NCI-H187 (cell line): ENCODE measurements around the gene PLEKHA1.

Source experiments
- DNase-seq, 2 experiments: peaks; one replicate each; lab custom pipeline; 2025; lab: John Stamatoyannopoulos, UW

The PLEKHA1 gene

DNA sequence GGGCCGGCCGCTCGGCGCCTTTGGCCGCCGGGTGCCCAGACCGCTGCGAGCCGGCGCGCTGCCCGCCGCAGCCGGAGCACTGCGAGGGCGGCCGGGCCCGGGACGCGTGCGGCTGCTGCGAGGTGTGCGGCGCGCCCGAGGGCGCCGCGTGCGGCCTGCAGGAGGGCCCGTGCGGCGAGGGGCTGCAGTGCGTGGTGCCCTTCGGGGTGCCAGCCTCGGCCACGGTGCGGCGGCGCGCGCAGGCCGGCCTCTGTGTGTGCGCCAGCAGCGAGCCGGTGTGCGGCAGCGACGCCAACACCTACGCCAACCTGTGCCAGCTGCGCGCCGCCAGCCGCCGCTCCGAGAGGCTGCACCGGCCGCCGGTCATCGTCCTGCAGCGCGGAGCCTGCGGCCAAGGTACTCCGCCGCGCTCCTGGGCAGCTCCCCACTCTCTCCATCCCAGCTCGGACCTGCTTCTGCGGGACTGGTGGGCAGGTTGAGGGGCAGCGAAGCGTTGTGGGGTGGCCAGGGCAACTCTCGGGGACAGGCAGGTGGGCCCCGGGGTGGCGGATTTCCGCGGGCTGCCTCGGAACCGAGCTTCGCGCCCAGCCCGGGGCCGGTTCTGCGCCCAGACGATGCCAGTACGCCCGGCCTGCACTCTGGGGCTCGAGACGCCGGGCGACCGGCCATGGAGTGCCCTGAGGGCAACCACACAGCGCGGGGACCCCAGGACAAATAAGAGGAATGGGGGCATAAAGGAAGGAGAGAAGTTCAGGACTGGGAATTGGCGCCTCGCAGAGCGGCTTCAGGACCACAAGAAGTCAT, 87.4 kb downstream of the PLEKHA1 start:
- no peak for DNase-seq

DNA sequence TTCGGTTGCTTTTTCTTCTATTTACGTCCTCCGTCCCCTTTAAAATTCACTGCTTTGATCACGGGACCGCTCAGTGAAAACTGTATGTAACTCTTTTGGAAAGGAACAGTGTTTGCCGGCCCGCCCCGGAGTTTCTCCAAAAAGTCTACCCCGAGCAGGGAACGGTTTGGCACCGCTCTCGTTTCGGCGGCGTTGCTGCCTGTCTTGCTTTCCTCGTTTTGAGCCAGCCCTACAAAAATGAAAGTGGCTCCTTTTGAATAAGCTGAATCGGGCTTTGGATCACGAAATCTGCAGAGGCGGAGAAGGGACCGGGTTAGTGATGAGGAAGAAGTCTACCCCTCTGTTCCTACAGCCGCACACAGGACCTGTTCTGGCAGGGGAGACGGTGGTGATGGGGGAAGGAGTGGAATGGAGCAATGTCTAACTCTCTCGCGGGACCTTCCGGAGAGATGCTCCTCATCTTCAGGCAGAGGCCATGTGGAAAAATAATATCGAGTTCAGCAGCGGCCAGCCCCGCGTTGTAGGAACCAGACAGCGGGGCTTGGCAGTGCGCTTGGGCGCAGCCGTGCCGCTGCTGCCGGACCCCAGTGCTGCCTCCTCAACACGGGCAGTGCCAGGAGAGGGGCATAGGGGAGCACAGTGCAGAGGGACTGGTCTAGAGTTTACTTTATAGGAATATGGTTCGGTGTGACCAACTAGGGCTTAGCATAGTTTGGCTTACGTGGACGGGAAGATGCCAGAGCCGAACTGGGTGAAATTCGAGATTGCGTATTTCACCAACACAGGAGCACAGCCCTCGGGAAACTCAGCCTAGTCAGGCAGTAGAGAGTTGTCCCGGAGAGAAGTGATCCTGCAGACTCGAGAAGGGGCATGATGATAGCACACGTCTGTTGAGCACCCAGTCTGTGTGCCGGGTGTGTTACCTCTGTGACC, 88.3 kb downstream of the PLEKHA1 start:
- no peak for DNase-seq

DNA sequence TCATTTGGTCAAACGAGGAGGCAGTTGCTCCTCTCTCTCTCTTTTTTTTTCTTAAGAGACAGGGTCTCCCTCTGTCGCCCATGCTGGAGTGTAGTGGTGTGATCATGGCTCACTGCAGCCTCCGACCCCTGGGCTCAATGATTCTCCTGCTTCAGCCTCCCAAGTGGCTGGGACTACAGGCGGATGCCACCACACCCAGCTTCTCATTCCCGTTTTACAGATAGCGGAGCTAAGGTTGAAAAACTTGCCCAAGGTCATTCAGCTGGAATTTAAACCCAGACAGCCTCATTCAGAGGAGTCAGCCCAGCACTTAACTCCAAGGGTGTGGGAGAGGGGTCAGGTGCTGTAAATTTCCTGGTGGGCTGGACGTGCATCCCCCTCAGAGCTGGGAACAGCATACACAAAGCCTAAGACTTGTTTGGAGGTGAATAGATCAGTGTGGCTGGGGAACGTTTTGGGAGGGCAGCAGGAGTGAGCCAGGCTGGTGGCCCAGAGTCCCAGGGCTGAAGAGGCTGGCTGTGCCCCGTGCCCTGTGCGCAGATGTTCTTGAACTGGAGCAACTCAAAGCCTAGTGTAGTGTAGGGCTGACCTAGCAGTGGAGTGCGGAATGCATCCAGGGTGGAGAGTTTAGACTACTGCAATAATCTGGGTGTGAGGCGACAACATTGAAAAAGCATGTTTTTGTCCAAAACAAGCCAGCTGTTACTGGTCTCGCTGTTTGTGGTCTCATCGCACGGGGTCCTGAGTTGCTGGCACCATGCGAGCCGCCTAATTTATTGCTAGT, 89.2 kb downstream of the PLEKHA1 start:
- DNase-seq = no peak

DNA sequence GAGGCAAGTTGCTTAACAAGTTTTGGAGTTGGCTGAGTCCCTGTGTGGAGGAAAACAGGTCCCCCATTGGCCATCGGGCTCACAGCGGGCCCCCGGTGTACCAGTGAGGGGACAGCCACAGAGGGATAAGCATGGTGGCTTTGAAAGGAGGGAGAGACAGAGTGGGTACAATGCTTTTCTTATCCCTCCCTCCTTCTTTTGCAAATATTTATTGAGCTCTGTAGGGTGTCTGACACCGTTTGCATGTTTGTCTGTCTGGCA, 89.7 kb downstream of the PLEKHA1 start:
- no peak for DNase-seq

DNA sequence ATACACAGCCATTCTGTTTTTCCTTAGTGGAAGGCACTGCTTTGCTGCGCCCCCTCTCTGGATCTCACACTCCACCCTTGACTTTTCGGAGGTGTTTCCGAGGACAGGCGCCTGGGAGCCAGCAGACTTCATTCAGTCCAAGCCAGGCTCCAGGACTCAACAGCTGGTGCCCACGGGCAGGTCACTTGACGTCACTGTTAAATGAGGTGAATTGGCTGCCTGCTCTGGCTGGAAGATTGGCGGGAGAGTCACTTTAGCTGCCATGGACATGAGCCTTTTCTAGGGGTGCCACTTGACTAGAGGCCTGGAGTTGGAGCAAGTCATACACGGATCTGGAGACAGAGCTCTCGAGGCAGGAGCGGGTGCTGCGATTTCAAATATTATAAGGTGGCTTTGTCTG, 90.1 kb downstream of the PLEKHA1 start:
- DNase-seq = no peak

DNA sequence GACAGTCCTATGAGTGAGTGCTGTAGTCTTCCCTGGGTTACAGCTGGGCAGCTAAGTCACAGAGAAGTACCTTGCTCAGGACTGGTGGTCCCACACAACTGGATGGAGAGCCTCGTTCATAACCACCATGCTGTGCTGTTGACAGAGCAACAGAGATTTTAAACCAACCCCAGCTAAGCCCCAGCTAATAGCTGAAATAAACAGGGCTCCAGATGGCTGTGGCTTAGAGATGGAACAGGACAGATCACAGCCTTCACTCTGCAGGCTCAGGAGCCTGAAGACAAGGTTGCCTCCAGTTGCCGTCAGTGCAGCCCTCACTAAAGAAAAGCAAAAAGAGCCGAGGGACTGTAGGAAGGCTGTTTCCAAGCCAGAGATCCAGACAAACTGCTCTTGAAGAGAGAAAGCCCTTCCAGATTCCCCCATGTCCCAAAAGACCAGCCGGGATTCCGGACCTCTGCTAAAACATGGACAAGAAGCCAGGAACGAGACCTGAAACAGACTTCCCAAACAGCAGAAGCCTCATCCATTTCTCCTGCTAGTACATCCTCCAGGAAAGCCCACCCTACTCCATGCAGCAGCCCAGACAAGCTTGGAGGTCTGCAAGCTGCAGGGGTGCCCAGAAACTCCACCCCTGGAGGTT, 91.0 kb downstream of the PLEKHA1 start:
- DNase-seq = no peak

DNA sequence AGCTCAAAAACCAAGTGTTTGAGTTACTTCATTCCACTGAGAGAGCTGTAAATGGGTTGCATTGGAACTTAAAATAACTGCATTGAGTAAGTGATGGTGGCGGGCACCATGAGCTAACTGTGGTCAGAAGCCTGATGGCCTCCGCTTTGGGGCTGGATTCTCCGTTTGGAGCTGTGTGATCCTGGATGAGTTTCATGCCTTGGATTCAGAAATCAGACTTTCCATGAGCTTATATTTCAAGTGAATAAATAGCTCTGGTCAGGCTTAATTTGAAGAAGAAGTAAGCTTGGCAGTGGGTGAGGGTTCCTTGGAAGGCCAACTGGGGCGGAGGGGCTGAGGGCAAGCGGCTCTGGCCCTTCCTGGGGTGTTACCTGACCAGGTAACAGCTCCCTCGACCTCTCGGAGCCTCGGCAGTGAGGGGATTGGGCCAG, 92.5 kb downstream of the PLEKHA1 start:
- no peak for DNase-seq

DNA sequence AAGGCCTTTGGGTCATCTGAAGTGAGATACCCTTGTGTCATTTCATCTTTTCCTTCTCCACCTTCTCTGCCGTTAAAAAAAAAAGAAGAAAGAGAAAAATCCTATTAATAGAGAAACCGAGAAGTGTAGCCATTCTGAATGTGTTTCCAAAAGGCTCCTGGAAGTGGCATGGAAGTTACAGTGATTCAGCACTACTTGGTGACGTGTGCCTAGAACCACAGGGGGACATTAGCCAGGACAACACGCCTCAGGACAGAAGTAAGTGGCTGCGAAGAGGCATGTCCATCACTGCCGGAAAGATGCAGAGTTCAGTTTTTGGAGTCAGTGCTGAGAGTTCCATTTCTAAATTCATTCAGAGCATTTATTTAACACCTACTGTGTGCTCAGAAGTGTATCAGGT, 93.2 kb downstream of the PLEKHA1 start:
- DNase-seq = no peak

DNA sequence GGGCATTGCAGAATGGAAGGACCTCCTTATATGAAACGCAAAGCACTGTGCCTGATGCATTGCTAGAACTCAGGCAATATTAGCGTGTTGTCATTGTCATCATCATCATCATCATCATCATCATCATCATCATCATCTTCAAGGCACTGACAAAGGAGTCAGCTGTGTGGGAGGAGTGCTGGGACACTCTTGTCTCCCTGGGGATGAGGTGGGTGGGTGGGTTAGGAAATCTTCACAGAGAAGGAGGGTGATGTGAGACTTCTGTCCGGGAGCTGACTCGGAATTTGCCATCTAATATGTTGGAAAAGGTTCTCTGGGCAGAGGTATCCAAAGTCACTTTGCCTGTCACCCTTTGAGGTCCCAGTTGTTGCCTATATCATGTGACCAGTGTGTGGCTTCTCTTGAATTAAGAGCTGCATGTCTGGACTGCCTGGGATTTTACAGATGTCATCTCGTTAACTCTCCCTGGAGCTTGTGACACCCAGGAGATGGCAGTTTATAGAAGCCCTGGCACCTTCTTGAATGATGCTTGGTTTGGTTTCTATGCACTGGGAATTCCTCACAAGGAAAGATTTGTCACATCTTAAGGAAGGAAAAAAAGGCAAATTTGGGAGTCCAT, 93.9 kb downstream of the PLEKHA1 start:
- no peak for DNase-seq

DNA sequence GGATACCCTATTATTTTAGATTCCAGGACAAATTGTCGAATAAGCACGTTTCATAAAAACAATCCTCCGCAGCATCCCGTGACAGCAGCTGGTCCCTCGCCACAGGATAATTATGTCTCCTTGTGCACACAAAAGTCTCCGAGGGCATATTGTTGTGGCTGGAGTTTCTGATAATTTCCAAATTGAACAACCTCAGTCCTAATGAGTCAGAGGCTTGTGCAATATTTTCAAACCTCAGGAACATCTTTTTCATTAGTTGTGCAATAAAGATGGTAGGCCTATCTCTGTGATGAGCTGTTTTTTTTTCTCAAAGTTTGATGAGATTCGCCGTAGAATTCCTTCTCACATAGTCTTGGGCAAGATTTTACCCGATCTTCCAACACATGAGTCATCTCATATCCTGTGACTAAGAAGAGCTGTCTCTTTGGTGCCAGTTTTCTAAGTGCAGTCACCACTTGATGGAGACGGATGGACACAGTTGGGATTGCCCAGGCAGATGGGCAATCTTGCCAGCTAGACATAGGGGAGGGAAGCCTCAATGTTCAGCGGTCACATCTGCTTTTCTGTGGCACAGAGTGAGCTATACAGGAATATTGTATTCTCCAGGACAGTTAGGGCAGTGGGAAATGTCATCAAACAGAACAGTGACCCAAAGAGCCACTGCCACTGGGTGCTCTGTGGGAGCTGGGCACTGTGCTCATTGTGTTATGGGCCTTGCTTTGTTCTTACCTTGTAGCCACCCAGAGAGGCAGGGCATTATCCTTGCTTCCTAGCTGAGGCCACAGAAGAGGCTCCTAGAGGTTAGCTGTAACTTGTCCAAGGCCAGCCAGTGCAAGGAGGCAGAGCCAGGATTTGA, 94.6 kb downstream of the PLEKHA1 start:
- no peak for DNase-seq

DNA sequence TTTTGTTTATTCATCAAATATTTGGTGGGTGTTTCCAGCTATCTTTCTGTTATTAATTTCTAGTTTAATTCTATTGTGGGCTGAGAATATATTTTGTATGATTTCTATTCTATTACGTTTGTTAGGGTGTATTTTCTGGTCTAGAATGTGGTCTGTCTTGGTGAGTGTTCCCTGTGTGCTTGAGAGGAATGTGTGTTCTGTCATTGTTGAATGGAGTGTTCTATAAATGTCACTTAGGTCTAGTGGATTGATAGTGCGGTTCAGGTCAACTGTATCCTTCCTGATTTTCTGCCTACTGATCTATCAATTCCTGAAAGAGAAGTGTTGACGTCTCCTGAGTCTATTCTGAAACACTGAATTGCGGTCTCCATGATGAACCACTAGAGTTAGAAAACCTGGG, 95.3 kb downstream of the PLEKHA1 start:
- DNase-seq = no peak

DNA sequence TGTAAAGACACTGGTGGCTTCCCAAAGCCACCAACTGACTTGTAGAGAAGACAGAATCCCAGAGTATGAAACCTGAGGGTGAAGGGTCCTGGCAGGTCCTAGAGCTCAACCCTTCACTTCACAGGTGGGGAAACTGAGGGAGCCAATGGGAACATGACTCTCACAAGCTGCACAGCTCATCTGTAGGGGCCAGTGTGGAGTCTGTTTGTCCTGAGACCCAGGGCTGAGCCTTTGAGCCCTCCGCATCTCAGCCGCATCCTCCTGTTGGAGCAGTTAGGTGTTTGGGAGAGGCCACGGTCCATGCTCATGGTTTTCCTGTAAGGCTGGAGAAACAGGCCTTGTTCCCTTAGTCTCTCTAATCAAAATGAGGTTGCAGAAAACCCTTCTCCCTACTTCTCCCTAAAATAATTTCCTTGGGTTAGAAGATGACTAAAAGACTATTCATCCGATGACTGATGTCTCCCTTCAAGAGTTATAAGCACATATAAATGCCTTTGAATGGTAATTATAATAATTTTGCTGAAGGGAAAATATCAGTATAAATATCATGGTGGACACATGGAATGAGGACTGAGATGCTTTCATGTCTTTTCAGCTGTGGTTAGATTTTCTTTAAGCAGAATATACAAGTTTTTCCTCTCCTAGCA, 97.1 kb downstream of the PLEKHA1 start:
- no peak for DNase-seq

DNA sequence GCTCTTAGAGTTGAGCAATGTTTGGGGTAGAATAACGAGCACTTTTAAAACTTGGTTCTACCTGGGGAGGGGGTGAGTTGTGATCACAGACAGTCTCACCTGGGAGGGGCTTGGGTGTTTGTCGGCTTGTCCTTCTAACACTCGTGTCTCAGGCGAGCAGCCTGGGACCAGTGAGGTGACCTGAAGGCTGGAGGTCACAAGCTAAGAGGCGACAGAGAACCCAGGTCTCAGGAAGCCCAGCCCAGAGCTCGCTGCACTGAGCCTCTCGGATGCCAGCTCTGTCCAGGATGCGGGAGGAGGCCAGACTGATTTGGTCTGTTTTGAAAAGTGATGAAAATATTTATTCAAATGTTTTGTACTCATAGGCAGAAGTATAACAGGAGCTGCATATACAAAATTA, 98.6 kb downstream of the PLEKHA1 start:
- no peak for DNase-seq

DNA sequence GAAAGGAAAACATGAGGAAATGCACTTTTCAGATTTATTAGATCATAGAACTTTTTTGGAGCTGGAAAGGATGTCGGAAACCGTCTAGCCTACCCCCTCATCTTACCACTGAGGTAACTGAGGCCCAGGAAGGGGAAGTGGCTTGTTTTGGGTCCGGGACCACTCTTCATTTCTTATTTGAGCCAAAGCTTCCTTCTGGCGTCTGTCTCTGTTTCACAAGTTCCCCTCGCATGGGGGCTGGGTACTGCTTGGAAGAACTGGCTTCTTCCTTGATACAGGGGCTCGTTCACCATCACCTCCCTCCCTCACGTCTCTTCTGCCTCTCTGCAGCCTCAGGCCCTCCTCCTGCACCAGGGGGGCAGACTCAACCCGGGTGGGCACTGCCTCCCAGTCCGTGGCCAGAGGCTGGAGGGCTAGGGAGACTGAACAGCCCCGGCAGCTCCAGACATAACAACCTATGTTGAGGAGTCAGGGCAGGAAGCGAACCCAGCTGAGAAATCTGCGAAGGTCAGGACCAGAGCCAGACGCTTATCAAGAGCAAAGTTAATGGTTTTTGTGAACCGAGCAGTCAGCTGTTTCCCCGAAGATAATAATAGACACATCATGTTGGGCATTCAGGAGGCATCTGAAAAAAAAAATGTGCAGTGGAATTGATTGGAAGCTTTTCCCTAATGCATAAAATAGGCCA, 99.8 kb downstream of the PLEKHA1 start:
- no peak for DNase-seq

DNA sequence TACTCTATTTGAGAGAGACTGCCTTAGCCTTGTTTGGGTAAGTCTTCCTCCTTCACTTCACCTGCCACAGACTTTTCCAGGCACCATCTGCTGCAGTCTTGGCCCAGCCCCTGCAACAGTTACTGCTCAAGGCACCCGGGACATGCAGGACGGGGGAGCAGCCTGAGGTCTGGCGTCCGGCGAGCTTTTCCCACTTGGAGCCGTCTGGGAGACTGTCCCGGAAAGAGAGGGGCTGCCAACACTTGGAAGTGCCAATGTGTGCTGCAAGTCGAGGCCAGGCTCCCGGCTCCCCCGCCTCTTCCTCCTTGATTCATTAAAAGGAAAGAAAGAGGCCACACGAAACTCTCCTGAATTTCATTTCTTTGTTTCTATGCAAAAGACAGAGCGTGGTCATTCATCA, 100.6 kb downstream of the PLEKHA1 start:
- no peak for DNase-seq

DNA sequence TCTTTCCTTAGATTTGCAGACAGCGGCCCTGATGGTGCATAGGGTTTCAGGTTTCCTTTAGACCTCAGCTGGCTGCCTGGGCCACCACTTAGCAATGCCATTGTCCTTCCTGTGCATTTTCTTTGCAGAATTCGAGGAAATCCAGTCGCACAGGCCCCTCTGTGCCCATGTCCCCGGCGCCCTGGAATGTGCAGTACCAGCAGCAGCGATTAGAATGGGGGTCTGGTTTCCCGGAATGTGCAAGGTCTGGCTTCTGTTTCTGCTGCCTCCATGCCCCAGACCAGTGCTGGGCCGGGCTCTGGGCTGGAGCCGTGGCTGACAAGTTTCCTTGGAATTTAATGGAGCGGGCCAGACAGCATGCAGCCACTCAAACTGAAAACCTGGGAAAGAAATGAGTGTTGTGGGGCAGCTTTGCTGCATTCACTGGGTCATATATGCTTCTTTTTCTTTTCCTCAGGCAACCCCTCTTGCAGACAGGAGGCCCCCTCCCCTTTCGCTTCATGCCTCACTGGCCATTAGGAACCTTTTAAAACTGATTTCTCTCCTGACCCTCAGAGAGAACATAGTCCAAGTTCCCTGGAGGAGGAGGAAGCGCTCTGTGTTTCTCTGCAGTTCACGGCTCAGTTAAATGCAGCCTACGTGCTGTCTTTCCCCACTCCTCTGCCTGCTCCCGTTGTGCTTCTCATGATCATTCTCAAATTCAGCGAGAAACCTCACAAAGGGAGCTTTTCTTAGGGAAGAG, 101.3 kb downstream of the PLEKHA1 start:
- no peak for DNase-seq

DNA sequence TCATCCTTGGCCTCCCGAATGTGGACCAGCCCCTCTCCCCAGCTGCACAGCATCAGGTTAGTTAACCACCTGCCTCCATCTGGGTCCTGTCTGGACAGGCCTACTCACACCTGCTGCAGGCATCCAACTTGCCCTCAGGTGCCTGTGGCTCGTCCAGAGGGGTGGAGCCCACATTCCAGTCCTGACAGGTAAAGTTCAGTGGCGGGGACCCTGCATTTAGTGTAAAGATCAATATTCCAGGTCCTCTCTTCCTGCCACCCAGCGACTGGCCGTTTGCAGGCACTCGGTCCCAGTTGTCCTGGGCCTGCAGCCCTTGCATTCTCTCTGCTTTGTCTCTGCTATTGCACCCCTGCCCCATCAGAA, 101.8 kb downstream of the PLEKHA1 start:
- DNase-seq = no peak

DNA sequence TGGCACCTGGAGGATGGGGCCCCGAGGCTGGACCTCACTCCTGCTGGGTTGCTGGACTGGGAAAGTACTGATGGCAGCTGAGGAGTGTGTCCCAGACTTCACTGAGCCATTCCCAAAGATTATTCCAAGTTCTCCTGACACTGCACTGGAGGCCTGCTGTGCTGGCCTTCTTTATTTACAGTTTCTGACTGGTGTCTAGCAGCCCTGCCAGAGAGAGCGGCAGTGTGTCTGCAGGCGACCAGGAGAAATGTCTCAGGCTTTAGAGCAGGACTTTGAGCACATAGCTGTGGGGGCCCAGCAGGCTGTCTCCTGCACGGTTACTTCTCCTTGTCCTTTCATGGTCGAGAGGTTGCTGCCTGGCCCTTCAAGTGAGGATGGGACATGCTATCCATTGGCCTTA, 102.9 kb downstream of the PLEKHA1 start:
- DNase-seq = no peak

DNA sequence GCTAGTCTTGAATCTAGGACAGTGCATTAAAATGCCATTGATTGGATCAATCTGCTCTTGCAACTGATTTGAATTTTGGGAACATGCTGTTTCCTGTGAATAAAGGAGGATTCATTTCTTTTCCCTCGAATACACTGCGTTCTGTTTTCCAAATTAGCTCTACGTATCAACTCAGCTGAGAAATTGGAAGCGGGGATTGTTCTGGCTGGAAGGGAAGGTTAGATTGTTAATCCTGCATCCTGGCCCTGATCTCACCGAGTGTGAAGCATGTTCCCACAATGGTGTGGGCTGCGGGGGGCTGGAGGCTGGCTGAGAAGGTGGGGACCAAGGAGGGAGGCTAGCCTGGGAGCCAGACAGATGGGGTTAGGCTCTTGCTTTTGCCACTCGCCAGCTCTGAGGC, 104.5 kb downstream of the PLEKHA1 start:
- no peak for DNase-seq
